ENCODE data around the gene EHD1.
A peak's percentile ranks its signal among the peaks of the same experiment; 100 is the strongest.
"Not testable (repeated sequence)": the region's sequence is repeated elsewhere in the genome, so short reads cannot be mapped to it uniquely, and the experiment has no call there.

The EHD1 gene

DNA sequence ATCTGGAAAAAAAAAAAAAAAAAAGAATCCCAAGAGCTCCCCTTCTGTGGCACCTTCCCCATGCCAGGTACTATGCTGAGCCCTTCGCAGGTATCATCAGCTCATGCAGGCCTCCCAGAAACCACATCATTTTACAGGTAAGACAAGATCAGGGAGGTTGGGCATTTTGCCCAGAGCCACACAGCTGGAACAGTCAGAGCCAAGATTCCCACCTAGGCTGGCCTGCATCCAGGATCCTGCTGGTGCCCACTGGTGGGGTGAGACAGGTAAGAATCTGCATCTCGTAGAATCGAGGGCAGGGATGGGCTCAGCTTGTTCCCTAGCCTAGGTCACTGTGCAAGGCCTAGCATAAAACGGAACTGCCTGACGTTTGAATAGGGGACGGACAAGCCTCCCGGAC is 52.4 kb downstream of the EHD1 start:
- no peak for TF ChIP-seq CTCF (IDR thresholded peaks at IDR 0.05; ENCODE audit: extremely low read depth, missing control alignments)
- no peak for DNase-seq (ENCODE audit: low spot score)

GRCh38 chr11:64823568-64824119 is 54.8 kb downstream of the EHD1 start:
- DNase-seq (ENCODE audit: low spot score) = no peak
- TF ChIP-seq CTCF (IDR thresholded peaks at IDR 0.05; ENCODE audit: extremely low read depth, missing control alignments) = no peak

DNA sequence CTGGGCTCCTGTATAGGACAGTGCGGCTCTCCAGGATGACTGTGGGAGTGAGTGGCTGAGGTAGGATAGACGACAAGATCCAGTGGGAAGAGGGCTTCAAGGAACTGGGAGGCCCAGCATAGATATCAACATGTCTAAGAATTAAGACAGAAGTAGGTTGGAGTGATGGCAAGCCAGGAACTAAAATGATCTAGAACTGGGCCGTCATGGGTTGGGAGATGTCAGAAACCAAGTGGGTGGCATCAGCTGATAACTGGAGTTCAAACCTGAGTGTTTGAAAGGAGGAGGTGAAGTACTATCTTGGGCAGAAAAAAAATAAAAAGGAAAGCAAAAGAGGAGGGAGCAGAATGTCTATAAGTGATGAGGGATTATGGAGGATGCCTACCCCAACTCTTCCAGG is 60.9 kb downstream of the EHD1 start:
- TF ChIP-seq CTCF (IDR thresholded peaks at IDR 0.05; ENCODE audit: extremely low read depth, missing control alignments) = no peak
- DNase-seq (ENCODE audit: low spot score) = no peak

- not testable (repeated sequence) for DNase-seq (ENCODE audit: low spot score)
Measured at GRCh38 chr11:64815433-64815832, 63.0 kb downstream of the EHD1 start.

DNA sequence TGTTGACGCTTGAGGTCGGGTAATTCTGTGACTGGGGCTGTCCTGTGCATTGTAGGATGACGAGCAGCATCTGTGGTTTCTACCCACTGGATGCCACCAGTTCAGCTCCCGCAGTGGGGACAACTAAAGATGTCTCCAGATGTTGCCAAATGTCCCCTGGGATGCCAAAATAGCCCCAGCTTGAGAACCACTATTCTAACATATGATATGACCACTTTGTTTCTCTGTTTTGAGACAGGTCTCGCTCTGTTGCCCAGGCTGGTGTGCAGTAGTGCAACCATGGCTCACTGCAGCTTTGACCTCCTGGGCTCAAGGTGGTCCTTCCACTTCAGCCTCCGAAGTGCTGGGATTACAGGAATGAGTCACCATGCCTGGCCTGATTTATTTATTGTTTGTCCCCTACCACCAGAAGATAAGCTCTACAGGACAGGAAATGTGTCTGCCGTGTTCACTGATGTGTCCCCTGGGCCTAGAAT is 63.7 kb downstream of the EHD1 start:
- no peak for DNase-seq (ENCODE audit: low spot score)
- TF ChIP-seq CTCF (IDR thresholded peaks at IDR 0.05; ENCODE audit: extremely low read depth, missing control alignments) = no peak

DNA sequence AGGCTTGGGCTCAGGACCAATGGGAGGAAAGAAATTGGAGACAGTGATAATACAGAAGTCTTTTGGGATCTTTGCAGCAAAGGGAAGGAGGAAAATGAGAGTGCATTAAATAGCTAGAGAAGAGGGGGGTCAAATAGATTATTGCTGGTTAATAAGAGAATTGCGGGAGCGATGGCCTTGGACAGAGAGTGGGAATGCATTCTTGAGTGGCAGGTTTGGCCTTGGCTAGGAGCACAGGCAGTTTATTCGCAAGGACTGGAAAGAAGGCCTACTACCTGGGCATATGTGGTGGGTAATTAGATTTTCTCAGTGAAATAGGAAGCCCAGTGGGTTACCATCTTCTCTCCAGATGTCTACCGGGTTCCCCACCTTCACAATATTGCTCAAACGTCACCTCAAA is 64.6 kb downstream of the EHD1 start:
- DNase-seq (ENCODE audit: low spot score) = no peak
- no peak for TF ChIP-seq CTCF (IDR thresholded peaks at IDR 0.05; ENCODE audit: extremely low read depth, missing control alignments)

DNA sequence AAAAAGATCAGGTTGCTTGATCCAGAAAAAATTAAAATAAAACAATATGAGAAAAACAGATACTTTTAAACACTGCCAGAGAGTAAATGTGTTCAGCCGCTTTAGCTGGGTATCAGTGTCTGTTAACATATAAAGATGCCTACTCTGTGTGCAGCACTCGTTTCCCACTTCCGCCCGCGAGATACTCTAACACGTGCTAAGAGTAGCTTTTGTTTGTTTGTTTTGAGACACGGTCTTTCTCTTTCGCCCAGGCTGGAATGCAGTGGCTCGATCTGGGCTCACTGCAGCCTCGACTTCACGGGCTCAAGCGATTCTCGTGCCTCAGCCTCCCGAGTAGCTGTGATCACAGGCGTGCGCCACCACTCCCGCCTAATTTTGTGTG is 67.5 kb downstream of the EHD1 start:
- TF ChIP-seq CTCF (IDR thresholded peaks at IDR 0.05; ENCODE audit: extremely low read depth, missing control alignments) = no peak
- DNase-seq (ENCODE audit: low spot score) = no peak

- peak; percentile 92 for DNase-seq (ENCODE audit: low spot score)
- TF ChIP-seq CTCF (IDR thresholded peaks at IDR 0.05; ENCODE audit: extremely low read depth, missing control alignments) = no peak
Measured at GRCh38 chr11:64810271-64810890, 68.0 kb downstream of the EHD1 start, which contains the start of gene MEN1. Gene MEN1 (minus strand): TSS chr11:64810551. CDS start chr11:64810109, 442 bp downstream.
